Stomach (tissue), 9 donors: ENCODE measurements around the gene ITPRIP. TPM values are rescaled to one million over a fixed set of nuclear protein-coding genes. Genes with fewer than 3 reads are reported as not detected.

Experiments
- DNase-seq, 2 donors: peaks; one replicate each; pipeline versions ENCODE4 v3.0.0 to v3.0.0-alpha.2; 2013 to 2019
- H3K27ac ChIP-seq, 5 donors: fragments of 200-600 bp in 4 of 5; sonication (generic) in 4 of 5; one replicate each; pipeline ENCODE4 v1.5.1; 2013 to 2019; ENCODE audit warnings: mild to moderate bottlenecking in 1 of 5, moderate library complexity in 1 of 5
- H3K27me3 ChIP-seq, 3 donors: fragments of 200-600 bp; sonication (generic); one replicate each; pipeline ENCODE4 v1.5.1; 2017 to 2019; ENCODE audit warnings: mixed run types in 1 of 3
- H3K36me3 ChIP-seq, 4 donors: fragments of 200-600 bp; sonication (generic); 1 replicate in 3 of 4; 2 replicates in 1 of 4; pipeline ENCODE4 v1.5.1; 2016 to 2019
- H3K4me1 ChIP-seq, 4 donors: fragments of 200-600 bp; sonication (generic); one replicate each; pipeline ENCODE4 v1.5.1; 2016 to 2019
- H3K4me3 ChIP-seq, 4 donors: fragments of 200-600 bp; sonication (generic) in 3 of 4; one replicate each; pipeline ENCODE4 v1.5.1; 2016 to 2019; ENCODE audit warnings: mild to moderate bottlenecking in 1 of 4
- H3K9me3 ChIP-seq, 4 donors: fragments of 200-600 bp; sonication (generic); one replicate each; pipeline ENCODE4 v1.5.1; 2016 to 2019
- CTCF ChIP-seq, 7 experiments: fragments of 450-650 bp in 4 of 7; fragments of 200-600 bp in 3 of 7; sonication (generic) in 3 of 7; IDR thresholded peaks; one replicate each; pipeline ENCODE4 v1.5.1; 2016 to 2019; ENCODE audit warnings: antibody characterized with exemption in 7 of 7, control low read depth in 2 of 7, mild to moderate bottlenecking in 1 of 7
- EP300 ChIP-seq: sonication (generic); formaldehyde crosslinking; IDR thresholded peaks from one replicate; pipeline ENCODE4 v1.6.1; 2017; ENCODE audit warnings: antibody characterized with exemption
- POLR2A ChIP-seq, 4 donors: fragments of 450-650 bp; IDR thresholded peaks; one replicate each; pipeline ENCODE4 v1.6.1; 2016; ENCODE audit warnings: antibody characterized with exemption in 4 of 4, control low read depth in 2 of 4, mild to moderate bottlenecking in 1 of 4, moderate library complexity in 1 of 4
- POLR2AphosphoS5 ChIP-seq, 3 donors: sonication (generic); formaldehyde crosslinking; IDR thresholded peaks; one replicate each; pipeline ENCODE4 v1.6.1; 2016; ENCODE audit warnings: antibody characterized with exemption in 3 of 3
- WGBS, 5 donors: extraction: QIAGEN DNeasy Blood & Tissue Kit in 3 of 5; methylation state at CpG; one replicate each; pipeline versions ENCODE4 v1.1.5 to v1.1.7; 2013 to 2018; 5-methylcytosine and 5-hydroxymethylcytosine counted together
- intact Hi-C: fragments of 100-400 bp; cut with DNase I; formaldehyde crosslinking; loops from one replicate; pipeline ENCODE4 v1.15.1; 2023; ENCODE audit warnings: low total_unique reads
- polyA plus RNA-seq, 3 donors: library from polyadenylated mRNA; stranded (reverse); fragments of 200-250 nt; gene quantifications; one replicate each; pipeline ENCODE4 v1.2.3, GENCODE V29; 2013
- total RNA-seq, 5 donors: library from RNA; depleted of rRNA; stranded (reverse); fragments of >200 nt; gene quantifications; one replicate each; pipeline versions ENCODE4 v1.1.0 to v1.2.3, GENCODE V29; 2014 to 2016
- donor health status: healthy with polysubstance abuse.
- donor health status: Bipolar disorder and iron deficiency.
- donor health status: healthy.

The ITPRIP gene
- total and polyA plus RNA-seq, 8 donors: 1.7 to 13.5 (median 6.9) TPM

- peaks cover 0 to 17% (median 5%) of the 10 kb centered on the region in 3 donors for H3K27me3 ChIP-seq
- peak overlapping the region; percentile 48 to 61 (median 52) for H3K27ac ChIP-seq
- peak overlapping the region; percentile 41 to 57 (median 48) for H3K4me3 ChIP-seq
- peak; percentile 68 to 90 for DNase-seq
- no peaks in the 10 kb centered on the region for H3K9me3 ChIP-seq
- peaks cover 0 to 22% (median 8%) of the 10 kb centered on the region in 4 donors for H3K4me1 ChIP-seq
- TF ChIP-seq CTCF (IDR thresholded peaks at IDR 0.05): peak in 5 of 7 experiments; percentile 61 to 85 (median 80)
- TF ChIP-seq EP300: no peak
- TF ChIP-seq POLR2A (IDR thresholded peaks at IDR 0.05): no peak
- TF ChIP-seq POLR2AphosphoS5 (IDR thresholded peaks at IDR 0.05): no peak
- 10 to 30% (median 12%) methylated on average over 30 to 42 of the region's 42 CpGs for WGBS, 5 donors
- intact Hi-C loops: no loop called here
- H3K36me3 ChIP-seq: no peaks in the 10 kb centered on the region
Observed at GRCh38 chr10:104274762-104275721, 63.2 kb downstream of the ITPRIP start.

- intact Hi-C loops: no loop called here
- Histone ChIP-seq H3K4me3 (peak overlapping the region in 1 of 4 donors; percentile 57), H3K9me3 (no peaks in the 10 kb centered on the region), H3K27me3 (peaks cover 0 to 17% (median 5%) of the 10 kb centered on the region in 3 donors), H3K4me1 (peaks cover 4 to 28% (median 12%) of the 10 kb centered on the region in 4 donors), H3K36me3 (no peaks in the 10 kb centered on the region), H3K27ac (no peak overlapping the region)
- TF ChIP-seq EP300 (no peak), POLR2AphosphoS5 (IDR thresholded peaks at IDR 0.05) (no peak), CTCF (IDR thresholded peaks at IDR 0.05) (no peak), POLR2A (IDR thresholded peaks at IDR 0.05) (no peak)
- no peak for DNase-seq
- 29 to 53% (median 48%) methylated on average over 4 of the region's 4 CpGs for WGBS, 5 donors
Observed at GRCh38 chr10:104273899-104274575, 64.2 kb downstream of the ITPRIP start.

GRCh38 chr10:104273286-104273685 lies 65.0 kb downstream of the ITPRIP start:
- no peak for DNase-seq
- peaks cover 0 to under 1% (median 0%) of the 10 kb centered on the region in 4 donors for H3K36me3 ChIP-seq
- H3K27ac ChIP-seq: no peak overlapping the region
- intact Hi-C loops: no loop called here
- no peaks in the 10 kb centered on the region for H3K9me3 ChIP-seq
- 34 to 62% (median 50%) methylated on average over 1 of the region's 1 CpG for WGBS, 5 donors
- no peak for TF ChIP-seq POLR2AphosphoS5 (IDR thresholded peaks at IDR 0.05)
- no peak for TF ChIP-seq POLR2A (IDR thresholded peaks at IDR 0.05)
- TF ChIP-seq CTCF (IDR thresholded peaks at IDR 0.05): no peak
- no peak for TF ChIP-seq EP300
- H3K4me1 ChIP-seq: peaks cover 5 to 29% (median 13%) of the 10 kb centered on the region in 4 donors
- no peak overlapping the region for H3K4me3 ChIP-seq
- H3K27me3 ChIP-seq: peaks cover 0 to 17% (median 5%) of the 10 kb centered on the region in 3 donors
